Pons (tissue), 1 donor: ENCODE data around the gene FBXO24.

ENCODE experiments used
- DNase-seq: peaks from one replicate; pipeline ENCODE4 v3.0.0-alpha.2; 2016; ENCODE audit warnings: low spot score

The FBXO24 gene

DNA sequence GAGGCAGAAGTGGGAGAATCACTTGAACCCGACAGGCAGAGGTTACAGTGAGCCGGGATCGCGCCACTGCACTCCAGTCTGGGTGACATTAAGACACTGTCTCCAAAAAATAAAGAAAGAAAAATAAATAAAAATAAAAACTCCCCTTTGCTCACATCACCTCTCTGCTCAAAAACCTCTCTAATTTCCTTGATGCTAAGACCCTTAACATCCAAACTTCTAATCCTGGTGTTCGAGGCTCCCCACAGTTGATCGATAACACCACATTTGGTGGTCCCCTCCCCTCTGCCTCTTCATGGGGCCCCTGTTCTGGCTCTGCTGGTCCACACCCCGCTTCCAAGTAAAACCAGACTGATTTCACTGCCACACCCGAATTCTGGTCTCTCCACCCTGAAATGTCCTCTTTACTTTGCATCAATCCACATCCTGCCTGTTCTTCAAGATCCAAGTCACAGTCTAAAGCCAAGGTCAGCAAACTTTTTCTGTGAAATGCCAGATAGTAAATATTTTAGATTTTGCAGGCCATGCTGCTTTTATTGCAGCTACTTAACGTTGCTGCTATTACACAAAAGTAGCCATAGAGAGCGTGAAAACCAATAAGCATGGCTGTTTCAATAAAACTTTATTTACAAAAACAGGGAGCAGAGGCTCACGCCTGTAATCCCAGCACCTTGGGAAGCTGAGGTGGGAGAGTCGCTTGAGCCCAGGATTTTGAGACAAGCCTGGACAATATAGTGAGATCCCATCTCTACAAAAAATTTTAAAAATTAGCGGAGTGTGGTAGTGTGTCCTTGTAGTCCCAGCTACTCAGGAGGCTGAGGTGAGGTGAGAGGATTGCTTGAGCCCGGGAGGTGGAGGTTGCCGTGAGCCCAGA lies 38.1 kb downstream of the FBXO24 start:
- no peak for DNase-seq

GRCh38 chr7:100626055-100626454 lies 39.9 kb downstream of the FBXO24 start:
- DNase-seq: no peak

- no peak for DNase-seq
Observed at GRCh38 chr7:100626530-100627237, 40.6 kb downstream of the FBXO24 start.

DNA sequence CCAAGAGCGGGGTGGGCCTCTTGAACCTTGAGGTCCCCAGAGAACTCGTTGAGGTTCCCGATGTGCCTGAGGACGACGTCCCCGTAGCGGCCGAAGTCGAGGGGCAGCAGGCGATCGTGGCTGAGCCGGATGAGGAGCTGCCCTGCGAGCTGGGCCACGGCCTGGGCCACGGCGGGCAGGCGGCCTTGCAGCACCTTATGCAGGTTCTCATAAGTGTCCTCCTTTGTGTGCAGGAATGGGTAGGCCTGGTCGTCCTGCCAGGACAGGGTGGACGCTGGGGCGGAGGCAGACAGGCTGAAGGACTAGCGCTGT lies 41.1 kb downstream of the FBXO24 start:
- no peak for DNase-seq

- DNase-seq: no peak
Observed at GRCh38 chr7:100629117-100629716, 43.1 kb downstream of the FBXO24 start.

GRCh38 chr7:100630066-100630465 lies 43.9 kb downstream of the FBXO24 start:
- DNase-seq: no peak

DNA sequence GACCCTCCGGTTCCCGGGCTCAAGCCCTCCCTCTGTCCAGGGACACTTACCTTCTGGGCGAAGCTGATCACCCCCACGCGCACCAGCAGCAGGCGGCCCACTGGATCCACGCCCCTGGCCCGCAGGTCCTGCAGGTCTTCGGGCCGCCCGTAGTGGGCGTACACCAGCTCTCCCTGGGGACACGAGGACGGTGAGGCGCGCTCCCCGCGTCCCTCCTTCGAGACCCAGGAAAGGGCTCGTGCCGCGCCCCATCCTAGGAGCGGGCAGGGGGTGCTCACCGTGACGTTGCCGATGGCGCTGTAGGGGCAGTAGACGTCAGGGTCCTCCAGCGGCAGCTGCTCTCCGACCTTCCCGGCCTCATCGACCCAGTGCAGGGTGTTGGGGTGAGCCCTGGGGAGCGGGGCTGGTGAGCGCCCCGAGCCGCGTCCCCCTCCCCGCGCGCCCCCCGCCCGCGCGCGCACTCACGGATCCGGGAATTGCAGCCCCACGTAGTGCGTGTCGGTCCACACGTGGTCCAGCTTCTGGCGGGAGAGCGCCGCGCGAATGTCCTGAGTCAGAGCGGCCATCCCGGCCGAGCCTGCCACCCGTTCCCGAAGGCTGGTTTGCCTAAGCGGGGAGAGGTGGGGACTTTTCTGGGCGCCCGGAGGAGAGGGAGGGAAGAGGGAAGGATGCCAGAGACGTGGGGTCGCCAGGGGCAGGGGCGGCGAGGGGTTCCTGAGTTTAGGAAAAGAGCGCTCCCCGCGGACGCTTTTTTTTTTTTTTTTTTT lies 47.0 kb downstream of the FBXO24 start:
- DNase-seq: no peak

DNA sequence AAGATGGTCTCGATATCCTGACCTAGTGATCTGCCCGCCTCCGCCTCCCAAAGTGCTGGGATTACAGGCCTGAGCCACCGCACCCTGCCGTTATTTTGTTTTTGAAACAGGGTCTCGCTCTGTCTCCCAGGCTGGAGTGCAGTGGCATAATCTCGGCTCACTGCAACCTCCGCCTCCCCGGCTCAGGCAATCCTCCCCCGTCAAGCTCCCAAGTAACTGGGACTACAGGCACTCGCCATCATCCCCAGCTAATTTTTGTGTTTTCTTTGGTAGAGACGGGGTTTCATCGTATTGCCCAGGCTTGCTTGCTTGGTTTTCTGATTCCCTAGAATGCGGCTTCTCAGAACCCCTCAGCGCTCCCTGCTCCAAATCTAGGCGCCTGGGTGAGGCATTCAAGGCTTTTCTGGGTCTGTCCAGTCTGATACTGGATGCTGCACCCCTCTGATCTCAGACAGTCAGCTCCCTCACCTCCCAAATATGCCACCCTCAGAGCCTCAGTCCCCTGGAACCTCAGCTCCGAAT lies 53.9 kb downstream of the FBXO24 start:
- DNase-seq: no peak

GRCh38 chr7:100640517-100641440 lies 54.7 kb downstream of the FBXO24 start:
- DNase-seq: no peak

DNA sequence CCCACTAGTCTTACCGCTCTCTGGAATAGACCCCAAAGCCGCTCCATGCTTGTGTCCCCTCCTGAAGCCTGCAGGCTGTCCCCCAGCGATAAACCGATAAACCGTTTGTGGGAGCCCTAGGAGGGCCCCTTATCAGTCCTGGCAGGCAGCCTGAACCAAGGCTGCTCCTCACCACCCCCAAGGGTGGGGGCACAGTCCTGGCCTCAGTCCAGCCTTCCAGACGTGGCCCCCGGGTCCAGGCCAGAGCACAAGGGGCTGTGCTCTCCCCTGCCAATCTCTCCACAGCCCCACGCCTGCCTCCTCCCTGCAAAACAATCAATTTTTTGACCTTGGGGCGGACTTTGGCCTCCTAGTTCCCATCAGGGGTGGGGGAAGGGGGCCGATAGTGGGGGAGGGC lies 55.3 kb downstream of the FBXO24 start, which contains the start of gene TFR2:
Gene TFR2, minus strand, starts transcription at position 90 of the 397 bp plus-strand sequence. Its CDS starts 43 bp downstream, at position 47.
- no peak for DNase-seq

GRCh38 chr7:100641860-100642533 lies 55.9 kb downstream of the FBXO24 start:
- no peak for DNase-seq

DNA sequence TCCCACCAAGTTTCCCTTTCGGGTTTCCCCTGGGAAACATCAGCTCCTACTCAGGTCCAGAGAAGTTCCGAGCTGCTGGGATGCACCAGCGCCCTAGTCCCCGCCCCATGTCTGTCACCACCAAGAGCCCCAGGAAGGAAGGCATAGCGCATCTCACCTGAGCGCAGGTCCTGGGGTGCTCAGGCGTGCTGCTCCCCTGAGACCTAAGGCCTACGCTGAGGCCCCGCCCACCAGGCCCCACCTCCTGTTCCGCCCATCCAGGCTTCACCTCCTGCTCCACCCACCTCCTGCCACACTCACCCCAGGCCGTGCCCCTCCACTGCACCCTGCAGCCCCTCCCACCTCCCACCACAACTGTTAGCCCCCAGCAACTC lies 56.4 kb downstream of the FBXO24 start:
- no peak for DNase-seq

GRCh38 chr7:100649826-100650565 lies 63.9 kb downstream of the FBXO24 start:
- DNase-seq: no peak
